Colonic mucosa (tissue), 4 donors: ENCODE results near the gene AMZ1. TPM values are rescaled to one million over a fixed set of nuclear protein-coding genes. Genes with fewer than 3 reads are reported as not detected.

Source experiments
- DNase-seq: peaks from one replicate; pipeline ENCODE4 v3.0.0-alpha.2; 2020
- H3K27ac ChIP-seq: fragments of 200-600 bp; one replicate; pipeline ENCODE4 v1.8.0; 2021
- H3K27me3 ChIP-seq: fragments of 200-600 bp; one replicate; pipeline ENCODE4 v1.8.0; 2021
- H3K36me3 ChIP-seq: fragments of 200-600 bp; one replicate; pipeline ENCODE4 v1.8.0; 2021
- H3K4me1 ChIP-seq: fragments of 200-600 bp; one replicate; pipeline ENCODE4 v1.8.0; 2021; ENCODE audit warnings: mild to moderate bottlenecking
- H3K4me3 ChIP-seq: fragments of 200-600 bp; one replicate; pipeline ENCODE4 v1.8.0; 2021
- H3K9ac ChIP-seq, 2 donors: one replicate each; pipeline ENCODE4 v1.7.0; 2013; ENCODE audit warnings: control low read depth in 2 of 2, low read depth in 2 of 2, low read length in 2 of 2
- H3K9me3 ChIP-seq: fragments of 200-600 bp; one replicate; pipeline ENCODE4 v1.8.0; 2021
- intact Hi-C: fragments of 100-400 bp; cut with DNase I; formaldehyde crosslinking; loops from one replicate; pipeline ENCODE4 v1.14.1; 2022
- total RNA-seq, 2 donors: library from RNA; stranded (reverse); fragmentation: NEBNext Ultra II Directional in 1 of 2; extraction: Animal tissue kit (Norgen Biotek cat#: 25700) in 1 of 2; gene quantifications; one replicate each; pipeline ENCODE4 v1.2.1, GENCODE V29; 2021
- TF ChIP-seq, protein P1 (sequence below): fragments of 200-600 bp; IDR thresholded peaks from one replicate; pipeline ENCODE4 v1.8.0; 2022; ENCODE audit warnings: antibody characterized with exemption, mild to moderate bottlenecking
- donor health status: healthy.
- donor health status: DM: no; HTN: no; CAD: no.
- donor health status: DM: no; HTN: no; CAD: no.

AMZ1 gene
- total RNA-seq, 2 donors from 2014 or later, result 0.08 TPM; not detected in 1

DNA sequence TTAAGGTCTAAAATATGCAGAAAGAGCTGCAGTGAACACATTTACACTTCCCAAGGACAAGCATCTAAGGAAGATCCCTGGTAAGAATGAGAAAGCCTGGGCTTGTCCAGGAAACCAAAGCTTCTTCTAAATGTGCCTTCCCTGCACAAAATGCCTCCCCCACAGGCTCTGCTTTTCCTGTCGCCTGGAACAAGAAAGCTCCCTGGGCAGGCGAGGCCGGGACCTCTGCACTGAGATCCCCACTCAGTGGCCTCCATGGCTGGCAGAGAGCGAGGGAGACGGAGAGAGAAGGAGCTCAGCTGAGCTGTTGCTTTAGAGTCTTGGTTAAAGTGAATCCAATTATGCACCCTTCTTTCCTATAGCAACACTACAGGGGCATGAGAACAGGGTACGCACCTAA lies 75.6 kb downstream of the AMZ1 start:
- TF ChIP-seq, protein P1, sequence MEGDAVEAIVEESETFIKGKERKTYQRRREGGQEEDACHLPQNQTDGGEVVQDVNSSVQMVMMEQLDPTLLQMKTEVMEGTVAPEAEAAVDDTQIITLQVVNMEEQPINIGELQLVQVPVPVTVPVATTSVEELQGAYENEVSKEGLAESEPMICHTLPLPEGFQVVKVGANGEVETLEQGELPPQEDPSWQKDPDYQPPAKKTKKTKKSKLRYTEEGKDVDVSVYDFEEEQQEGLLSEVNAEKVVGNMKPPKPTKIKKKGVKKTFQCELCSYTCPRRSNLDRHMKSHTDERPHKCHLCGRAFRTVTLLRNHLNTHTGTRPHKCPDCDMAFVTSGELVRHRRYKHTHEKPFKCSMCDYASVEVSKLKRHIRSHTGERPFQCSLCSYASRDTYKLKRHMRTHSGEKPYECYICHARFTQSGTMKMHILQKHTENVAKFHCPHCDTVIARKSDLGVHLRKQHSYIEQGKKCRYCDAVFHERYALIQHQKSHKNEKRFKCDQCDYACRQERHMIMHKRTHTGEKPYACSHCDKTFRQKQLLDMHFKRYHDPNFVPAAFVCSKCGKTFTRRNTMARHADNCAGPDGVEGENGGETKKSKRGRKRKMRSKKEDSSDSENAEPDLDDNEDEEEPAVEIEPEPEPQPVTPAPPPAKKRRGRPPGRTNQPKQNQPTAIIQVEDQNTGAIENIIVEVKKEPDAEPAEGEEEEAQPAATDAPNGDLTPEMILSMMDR, result no peak
- Histone ChIP-seq H3K4me3 (no peak overlapping the region), H3K9ac (no peak overlapping the region), H3K4me1 (peaks cover 21% of the 10 kb centered on the region), H3K36me3 (no peaks in the 10 kb centered on the region), H3K27ac (peak overlapping the region; percentile 54), H3K9me3 (no peaks in the 10 kb centered on the region), H3K27me3 (no peaks in the 10 kb centered on the region)
- DNase-seq, result no peak
- intact Hi-C loops, result no loop called here

DNA sequence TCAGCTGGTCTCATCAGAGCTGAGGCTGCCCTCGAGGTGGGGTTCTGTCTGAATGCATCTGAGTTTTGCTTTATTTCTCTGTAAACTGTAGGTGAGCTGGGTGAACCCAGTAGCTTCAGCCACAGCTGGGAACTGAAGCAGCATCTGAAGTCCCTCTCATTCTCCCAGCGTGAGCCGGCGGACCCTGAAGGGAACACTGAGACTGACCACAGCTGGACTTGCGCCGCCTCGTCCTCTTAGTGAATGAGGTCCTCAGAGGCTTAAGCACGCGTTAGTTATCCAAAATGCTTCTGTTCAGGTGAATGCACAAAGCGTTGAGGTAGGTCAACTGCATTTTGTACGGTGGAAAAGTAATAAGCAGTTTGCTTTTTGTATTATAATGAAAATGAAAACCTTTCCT lies 76.6 kb downstream of the AMZ1 start:
- no peaks in the 10 kb centered on the region for H3K27me3 ChIP-seq
- H3K4me3 ChIP-seq, result no peak overlapping the region
- peaks cover 14% of the 10 kb centered on the region for H3K4me1 ChIP-seq
- DNase-seq, result no peak
- H3K36me3 ChIP-seq, result no peaks in the 10 kb centered on the region
- no peak overlapping the region for H3K9ac ChIP-seq
- H3K27ac ChIP-seq, result no peak overlapping the region
- intact Hi-C loops, result no loop called here
- no peaks in the 10 kb centered on the region for H3K9me3 ChIP-seq
- TF ChIP-seq, protein P1, result no peak

Other genes starting within 250 kb of the AMZ1 start
- gene GRIFIN, start 211.8 kb upstream of the AMZ1 start, total RNA-seq, result not detected
- gene LFNG, start 168.4 kb upstream of the AMZ1 start, total RNA-seq, result 100 to 1,000 TPM in 1 of 2 donors, 10 to 100 TPM in 1; 61.4 to 105 TPM
- 10 to 100 TPM; 19.3 to 40.0 TPM for gene BRAT1, start 132.7 kb upstream of the AMZ1 start, total RNA-seq
- 10 to 100 TPM; 23.2 to 36.3 TPM for gene IQCE, start 129.2 kb upstream of the AMZ1 start, total RNA-seq
- 10 to 100 TPM; 50.0 to 59.5 TPM for gene TTYH3, start 56.2 kb upstream of the AMZ1 start, total RNA-seq
- 10 to 100 TPM; 19.7 to 24.8 TPM for gene GNA12, start 156.1 kb downstream of the AMZ1 start, total RNA-seq